NCI-H128 (cell line): ENCODE data around the gene SLC18B1.

ENCODE experiments used
- DNase-seq: peaks from one replicate; lab custom pipeline; 2025; ENCODE audit not compliant: unreplicated experiment; lab: John Stamatoyannopoulos, UW

Gene SLC18B1

DNA sequence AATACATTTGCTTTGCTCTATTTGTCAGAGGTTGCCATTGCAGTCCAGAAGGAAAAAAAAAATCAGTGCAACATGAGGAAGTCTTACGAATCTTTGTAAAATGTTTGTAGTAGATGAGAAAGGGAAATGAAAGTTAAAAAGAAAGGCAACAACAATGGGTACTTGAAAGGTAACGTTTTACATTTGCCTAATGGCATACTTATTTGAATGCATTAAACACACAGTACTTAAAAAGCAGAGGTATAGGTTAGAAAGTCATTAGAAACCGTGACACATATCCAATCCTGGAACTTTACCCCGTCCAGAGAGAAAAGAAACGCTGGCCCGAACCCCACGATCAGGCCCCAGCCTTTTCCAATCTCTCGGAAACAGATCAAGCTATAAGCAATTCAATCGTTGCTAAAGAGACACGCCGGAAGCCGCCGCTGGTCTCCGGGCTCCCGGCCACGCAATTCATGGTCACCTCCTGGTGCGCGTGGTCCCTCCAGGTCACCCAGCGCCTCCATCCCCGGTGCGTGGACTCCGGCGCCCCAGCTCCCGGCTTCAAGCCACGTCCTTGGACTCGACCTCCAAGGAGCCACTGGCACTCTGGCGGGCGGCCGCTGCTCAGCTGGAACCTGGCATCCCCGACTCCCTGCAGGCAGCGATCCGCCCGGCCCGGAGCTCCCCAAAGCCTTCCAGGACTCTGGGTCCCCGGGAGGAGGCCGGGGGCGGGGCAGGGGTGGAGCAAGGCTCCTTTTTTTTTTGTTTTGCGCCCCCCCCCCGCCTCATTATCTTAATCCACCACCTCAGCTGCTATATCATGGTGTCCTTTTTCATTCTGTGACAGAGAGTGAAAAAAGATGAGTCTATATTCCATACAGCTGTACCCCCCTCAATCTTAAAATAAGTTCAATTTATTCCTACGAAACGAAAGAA is at the start of gene SLC18B1:
TSS of gene SLC18B1 (minus strand) at position 687 of the 918 bp plus-strand sequence. CDS start at position 506, 181 bp downstream.
- DNase-seq: no peak

DNA sequence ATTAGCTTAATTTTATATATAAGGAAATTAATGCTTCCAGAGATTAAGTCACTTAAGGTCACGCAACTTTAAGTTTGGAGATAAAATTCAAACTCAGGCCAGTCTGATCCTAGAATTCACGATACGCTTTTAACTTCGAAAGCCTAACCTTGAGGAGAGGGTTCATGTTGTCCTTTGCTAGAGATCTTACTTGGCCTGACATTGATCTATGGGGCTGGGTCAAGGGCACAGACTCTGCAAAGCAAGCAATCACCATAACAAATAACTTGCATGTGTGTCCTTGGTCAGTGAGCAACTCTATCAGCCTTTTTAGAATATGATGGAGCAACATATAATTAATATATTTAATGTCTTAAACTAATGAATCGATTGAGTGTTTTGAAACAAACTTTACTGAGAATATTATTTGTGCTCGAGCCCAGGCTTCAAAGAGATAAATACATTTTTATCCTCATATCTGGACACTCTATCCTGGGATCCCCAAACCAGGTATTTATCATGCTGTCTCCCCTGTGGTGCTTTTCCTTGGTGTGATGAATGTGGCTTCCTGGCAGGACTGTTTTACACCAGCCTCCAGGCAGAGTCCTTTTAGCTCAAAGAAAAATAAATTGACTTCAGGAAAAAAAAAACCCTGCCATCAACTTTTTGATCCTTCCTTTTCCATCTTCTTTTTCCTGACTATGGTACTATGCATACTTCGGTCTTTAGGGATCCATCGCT is 45.0 kb upstream of the SLC18B1 start:
- DNase-seq: no peak

DNA sequence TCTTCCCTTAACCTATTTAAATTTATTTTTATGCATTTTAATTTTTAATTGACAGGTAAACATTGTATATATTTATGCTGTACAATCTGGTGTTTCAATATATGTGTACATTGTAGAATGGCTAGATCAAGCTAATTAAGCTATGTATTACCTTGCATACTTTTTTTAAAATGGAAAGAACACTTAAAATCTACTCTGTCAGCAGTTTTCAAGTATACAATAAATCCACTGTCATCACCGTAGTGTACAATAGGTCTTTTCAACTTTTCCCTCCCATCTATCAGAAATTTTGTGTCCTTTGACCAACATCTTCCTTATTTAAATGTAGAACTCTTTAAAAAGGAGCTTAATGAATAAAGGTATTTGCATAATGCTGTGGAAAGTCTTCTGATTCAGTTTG is 43.5 kb upstream of the SLC18B1 start:
- DNase-seq: no peak

DNA sequence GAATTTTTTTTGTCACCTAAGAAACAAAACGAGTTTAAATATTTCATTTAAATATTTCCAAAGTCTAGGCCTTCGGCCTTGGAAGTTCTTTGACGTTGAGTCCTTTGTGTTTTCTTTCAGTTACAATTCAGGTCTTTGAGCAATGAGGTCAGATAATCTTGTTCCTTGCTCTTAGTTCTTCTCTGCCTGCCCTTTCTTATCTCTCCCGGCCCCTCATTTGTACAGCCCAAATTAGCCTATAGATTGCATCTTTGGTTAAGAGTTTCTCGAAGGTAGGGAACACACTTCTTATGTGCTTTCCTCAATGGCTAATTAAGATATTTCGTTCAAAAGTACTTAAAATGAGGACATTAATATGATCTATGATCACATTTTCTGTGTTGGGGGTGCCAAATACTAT is 34.5 kb upstream of the SLC18B1 start:
- no peak for DNase-seq

DNA sequence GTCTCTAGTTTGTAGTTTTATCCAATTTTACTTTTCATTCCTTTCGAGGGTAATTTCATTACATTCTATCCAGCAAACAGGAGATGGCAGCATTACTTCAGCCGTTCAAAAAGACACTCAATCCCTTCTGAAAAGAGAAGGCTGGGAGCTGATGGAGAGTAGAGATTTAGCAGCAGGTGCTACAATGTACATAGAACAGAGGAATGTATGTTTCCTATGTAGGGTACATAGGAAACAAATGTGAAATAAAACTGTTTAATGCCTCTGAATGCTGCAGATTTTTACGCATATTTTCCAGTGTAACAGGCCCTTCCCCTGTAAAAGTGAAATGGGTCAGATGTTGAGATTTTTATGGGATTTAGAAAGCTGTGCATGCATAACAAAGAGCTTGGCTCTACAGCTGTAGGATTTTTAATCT is 31.9 kb upstream of the SLC18B1 start:
- DNase-seq: no peak

DNA sequence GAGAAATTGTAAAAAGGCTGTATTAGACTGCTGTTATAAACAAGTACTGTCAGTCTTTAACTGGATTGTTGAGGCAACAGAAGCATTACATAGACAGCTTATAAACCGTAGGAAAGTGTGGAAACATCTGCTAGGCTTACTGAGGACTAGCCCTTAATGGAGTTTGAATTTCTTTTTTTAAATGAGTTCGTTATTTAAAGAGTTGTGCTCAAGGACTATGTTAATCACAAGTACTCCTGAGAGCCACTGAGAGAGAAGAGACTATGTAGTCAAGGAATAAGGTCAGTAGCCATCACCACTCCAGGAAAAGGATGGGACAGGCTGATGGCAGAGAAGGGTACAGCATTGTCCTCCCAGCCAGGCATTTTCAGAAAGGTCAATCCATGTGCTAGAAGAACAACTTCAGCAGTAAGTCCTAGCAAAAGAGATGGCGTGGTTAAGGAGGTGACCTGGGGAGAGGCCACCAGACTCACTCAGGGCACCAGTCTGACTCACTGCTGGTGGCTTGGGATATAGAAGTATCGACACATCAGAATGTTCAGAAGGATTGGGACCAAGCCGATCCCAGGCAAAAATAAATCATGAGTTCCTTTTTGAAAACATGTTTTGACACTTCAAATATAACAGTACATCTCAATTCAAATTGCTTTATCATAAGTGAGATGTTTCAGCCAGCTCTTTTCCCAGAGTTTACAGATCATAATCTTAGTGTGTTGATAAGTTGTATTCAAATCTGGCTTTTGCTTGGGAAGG is 22.4 kb upstream of the SLC18B1 start:
- no peak for DNase-seq

DNA sequence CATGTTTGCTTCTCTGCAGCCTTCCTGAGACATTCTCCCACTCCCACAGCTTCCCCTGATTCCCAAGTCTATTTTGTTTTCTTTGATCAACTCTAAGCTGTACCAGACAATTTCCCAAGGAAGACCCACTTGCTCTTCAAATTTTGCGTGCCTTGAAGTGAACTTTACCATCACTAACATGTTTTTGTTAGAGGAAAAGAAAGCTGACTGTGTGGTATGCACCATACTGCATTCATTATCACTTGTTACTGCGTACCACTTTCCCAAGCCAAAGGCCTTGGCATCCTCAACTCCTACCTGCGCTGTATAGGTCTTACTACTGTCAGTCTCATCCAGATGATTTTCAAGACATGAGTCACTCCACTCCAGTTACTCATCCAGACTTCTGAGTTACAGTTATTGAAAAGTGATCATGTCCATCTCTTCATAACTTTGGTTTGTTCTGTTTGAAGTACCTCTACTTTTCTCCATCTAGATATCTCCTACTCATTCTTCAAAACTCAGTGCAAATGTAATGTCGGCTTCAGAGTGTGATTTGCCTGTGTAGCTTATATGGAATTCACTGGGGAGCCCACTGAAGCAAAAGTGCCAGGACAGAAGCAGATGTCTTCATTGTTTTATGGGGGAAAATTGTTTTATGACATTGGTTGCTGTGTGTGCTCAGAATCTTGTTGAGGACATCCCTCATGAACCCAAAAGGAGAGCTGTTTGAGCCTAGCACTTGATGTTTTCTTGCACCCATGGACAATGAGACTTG is 21.1 kb upstream of the SLC18B1 start:
- DNase-seq: no peak

DNA sequence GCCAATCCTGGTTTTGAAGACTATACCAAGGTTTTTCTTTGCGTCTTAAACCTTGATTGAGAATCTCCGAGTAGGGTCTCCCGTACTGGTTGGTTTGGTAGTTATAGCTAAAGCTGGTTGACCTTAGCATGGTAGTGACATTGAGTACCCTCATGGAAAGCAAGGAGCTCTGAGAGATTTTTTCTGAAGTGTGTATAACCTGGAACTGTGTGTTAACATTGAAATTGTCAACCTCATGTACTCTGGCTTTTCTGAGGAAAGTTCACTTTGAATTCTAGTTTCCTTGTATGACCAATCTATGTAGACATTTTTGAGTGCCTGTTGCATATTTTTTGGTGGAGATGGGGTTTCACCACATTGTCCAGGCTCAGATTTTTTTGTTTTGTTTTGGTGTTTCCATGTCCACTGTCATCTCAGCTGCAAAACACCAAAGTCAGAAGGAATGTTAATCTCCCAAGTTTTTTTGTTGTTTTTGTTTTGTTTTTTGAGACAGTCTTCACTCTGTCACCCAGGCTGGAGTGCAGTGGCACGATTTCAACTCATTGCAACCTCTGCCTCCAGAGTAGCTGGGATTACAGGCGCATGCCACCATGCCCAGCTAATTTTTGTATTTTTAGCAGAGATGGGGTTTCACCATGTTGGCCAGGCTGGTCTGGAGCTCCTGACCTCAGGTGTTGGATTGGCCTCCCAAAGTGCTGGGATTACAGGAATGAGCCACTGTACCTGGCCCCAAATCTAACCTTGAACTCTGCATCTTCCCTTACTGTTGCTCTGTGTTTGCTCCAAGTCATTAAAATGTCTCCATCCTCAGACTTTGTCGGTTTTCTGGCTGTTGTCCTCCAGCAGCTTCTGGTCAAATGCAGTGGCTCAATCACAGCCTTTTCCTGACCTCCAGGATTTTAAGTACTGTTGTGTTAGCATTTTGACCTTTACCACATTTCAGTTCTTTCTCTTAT is 20.2 kb upstream of the SLC18B1 start:
- no peak for DNase-seq

DNA sequence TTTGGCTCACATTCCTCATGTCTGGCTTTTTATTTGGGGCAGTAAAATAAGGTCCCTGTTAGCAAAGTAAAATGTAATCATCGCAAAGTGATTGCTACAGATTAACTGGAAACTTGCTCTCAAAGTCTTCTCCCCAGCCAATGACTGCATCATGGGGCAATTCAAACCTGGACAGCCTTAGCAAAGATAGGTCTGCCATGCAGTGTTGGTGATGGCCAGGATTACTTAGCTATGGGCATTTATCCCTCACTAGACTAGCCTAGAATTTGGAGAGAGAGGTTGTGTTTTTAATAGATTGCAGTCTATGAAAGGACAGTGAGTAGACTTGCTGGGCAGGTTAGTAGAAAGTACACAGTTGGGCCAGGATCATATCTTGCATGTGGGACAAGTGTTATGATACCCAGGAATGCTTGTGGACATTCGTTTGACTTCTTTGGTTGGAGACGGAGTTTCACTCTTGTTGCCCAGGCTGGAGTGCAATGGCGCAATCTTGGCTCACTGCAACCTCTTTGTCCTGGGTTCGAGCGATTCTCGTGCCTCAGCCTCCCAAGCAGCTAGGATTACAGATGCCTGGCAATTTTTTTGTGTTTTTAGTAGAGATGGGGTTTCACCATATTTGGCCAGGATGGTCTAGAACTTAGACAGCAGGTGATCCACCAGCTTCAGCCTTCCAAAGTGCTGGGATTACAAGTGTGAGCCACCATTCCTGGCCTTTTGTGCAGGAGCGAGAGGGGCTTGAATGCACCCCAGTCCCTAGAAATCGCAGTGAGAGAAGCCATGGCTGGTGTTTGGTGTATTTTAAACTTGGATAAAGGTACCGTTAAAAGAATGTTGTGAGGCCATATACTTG is 19.3 kb upstream of the SLC18B1 start:
- no peak for DNase-seq

DNA sequence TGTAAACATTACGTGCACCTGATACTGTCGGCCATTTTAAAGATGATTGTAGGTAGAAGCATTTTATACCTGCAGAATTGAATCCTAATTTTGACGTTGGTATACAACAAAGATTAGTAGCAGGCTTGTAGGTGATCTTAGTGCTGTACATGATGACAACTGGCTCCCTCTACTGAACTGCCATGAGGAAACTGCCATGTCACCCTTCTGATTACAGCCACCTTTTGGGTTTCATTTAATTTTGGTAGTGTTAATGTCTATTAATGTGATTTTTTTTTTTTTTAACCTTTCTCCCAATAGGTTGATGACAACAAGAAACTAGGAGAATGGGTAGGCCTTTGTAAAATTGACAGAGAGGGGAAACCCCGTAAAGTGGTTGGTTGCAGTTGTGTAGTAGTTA is 18.2 kb upstream of the SLC18B1 start:
- no peak for DNase-seq

DNA sequence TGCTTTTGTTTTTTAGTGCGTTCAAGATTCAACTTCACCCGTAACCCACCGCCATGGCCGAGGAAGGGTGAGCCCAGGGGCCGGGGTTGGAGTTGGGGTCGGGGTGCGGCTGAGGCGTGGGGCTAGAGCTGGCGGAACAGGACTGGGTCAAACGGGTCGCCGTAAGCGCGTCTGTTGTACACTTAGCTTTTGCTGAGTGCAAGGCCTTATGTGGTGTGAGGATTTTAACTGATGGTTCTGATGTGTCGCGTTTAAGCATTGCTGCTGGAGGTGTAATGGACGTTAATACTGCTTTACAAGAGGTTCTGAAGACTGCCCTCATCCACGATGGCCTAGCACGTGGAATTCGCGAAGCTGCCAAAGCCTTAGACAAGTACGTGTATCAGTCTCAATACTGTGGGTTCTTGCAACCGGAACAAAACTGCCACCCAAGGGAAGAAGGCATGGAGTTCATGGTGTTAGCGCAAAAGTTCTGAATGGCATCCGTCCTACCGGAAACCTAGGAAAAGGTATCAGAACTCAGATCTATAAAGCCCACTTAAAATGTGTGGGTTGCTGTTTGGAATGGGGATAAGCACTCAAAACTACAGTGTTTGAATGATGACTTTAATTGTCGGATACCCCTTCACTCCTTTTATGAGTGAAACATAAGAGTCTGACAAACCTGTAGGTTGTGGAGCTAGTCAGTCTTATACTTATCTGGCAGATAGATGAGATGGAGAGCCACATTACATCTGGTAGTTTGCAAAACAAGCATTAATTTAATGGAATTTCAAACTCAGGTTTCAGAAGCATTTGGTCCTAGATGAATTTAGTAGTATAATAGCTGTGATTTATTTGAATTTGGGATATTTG is 16.5 kb upstream of the SLC18B1 start:
- DNase-seq: no peak

DNA sequence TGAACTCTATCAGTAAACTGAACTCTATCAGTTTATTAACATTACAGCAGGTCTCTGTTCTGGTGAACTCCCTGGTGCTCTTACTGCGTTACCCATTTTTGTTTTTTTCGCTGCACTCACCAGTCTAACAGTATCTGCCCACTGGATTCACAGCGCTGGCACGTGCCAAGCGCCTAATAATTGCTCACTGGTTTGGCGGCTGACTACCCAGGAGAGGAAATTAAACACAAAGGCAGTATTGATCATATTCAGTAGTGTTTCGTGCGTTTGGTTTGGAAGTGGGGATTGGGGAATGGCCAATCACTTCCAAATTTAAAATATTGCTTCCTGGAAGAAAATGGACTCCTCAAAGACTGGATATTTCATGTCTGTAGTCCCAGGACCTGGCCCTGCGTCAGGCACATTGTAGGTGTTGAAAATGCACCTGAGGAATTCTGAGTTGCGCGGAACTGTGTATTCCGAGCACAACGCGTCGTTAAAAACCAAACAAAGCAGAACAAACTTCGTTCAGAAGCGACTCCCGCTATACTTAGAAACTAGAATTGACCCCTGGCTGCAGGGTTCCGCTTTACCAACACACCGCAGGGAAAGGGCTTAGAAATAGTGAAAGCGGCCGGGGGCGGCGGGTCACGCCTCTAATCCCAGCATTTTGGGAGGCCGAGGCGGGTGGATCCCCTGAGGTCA is 14.9 kb upstream of the SLC18B1 start:
- no peak for DNase-seq

DNA sequence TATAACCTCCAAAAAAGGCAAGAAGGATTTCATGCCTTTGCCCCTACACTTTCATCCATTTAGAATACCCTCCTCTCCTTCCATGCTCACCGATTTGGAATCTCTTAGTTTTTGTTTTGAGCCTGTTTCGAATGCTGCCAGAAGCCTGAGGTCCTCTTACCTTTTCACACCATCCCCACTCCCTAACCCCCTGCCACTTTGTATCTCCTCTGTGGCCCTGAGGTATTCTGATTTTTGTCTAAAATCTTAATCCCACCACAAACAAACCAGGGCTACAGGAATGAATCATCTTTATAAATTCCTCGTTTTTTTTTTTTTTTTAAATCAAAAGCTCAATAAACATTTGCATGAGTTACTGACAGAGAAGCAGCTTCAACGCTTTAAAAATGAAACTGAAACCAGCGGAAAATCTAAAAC is 14.3 kb upstream of the SLC18B1 start:
- no peak for DNase-seq

DNA sequence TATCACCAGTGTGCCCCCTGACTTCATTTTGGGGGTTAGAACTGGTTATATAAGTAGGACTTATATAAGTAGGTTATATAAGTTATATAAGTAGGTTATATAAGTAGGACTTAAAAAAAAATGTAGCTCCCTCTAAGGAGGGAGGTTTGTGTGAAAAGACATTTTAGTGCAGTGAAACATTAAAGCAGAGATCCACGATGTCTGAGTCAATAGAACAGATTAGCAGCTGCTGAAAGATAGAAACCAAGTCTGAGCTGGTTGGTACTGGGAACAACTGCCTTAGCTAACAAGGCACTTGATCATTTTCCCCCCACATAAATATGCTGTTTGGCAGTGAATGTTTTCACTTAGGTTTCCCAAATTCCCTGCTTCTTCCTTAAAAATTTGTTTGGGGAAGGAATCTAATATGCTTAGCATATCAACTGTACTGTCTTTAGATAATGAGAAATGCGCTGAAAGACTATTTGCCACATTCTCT is 13.9 kb upstream of the SLC18B1 start:
- DNase-seq: no peak

DNA sequence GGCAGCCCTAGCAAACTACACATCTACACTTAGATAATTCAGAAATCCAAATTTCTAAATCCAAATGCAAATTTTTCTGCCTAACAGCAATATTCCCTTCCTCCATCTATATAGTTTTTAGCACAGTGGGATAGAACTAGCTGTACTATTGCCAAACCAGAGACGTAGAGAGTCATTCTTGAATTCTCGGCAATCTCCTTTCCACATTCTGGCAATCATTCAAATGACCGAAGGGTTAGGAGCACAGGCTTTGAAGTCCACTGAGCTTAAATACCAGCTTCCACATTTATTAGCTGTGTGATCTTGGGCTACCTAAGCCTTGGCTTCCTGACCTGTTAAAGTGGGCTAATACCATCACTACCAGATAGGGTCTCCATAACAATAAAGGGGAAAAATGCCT is 12.8 kb upstream of the SLC18B1 start:
- DNase-seq: no peak

DNA sequence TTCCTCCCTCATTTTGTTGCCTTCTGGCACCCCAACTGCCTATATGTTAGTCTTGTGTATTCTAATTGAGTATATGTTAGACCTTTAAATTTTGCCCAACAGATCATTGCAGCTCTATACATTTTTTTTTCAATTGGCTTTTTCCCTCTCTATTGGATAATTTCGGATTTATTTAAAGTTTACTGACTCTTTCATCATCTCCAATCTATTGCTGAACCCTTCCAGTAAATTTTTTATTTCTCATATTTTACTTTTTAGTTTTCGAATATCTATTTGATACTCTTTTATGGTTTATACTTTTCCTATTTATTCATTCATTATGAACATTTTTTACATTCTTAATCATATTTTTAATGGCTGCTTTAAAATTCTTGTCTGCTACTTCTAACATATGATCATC is 7.1 kb upstream of the SLC18B1 start:
- no peak for DNase-seq

DNA sequence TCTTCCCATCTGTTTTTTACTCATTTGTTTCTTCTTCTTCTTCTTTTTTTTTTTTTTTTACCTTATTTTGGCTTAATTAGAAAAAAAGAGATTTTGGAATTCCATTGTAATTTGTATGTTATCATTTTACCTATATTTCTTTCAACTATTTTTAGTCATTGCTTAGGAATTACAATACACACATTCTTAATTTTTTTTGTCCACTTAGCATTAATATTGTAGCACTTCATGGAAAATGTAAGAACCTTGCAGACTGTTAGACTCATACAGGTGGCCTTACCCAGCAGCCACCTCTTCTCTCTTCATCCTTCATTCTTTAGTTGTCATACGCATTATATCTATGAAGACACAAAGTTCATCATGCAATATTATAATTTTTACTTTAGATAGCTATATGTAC is 5.8 kb upstream of the SLC18B1 start:
- DNase-seq: no peak
